HL-60/S4 treated with phorbol 12-myristate 13-acetate at 8.2 ng/mL for 4 days and 3 days (cell line): ENCODE results near the gene TYW1.
"Not testable (repeated sequence)": the region's sequence is repeated elsewhere in the genome, so short reads cannot be mapped to it uniquely, and the experiment has no call there.

Source experiments
- in situ Hi-C: fragments of 300-500 bp; cut with MboI; formaldehyde crosslinking; loops from 2 replicates; pipeline ENCODE4 v1.15.0; 2022; ENCODE audit warnings: low sequenced_read_pairs

The TYW1 gene

DNA sequence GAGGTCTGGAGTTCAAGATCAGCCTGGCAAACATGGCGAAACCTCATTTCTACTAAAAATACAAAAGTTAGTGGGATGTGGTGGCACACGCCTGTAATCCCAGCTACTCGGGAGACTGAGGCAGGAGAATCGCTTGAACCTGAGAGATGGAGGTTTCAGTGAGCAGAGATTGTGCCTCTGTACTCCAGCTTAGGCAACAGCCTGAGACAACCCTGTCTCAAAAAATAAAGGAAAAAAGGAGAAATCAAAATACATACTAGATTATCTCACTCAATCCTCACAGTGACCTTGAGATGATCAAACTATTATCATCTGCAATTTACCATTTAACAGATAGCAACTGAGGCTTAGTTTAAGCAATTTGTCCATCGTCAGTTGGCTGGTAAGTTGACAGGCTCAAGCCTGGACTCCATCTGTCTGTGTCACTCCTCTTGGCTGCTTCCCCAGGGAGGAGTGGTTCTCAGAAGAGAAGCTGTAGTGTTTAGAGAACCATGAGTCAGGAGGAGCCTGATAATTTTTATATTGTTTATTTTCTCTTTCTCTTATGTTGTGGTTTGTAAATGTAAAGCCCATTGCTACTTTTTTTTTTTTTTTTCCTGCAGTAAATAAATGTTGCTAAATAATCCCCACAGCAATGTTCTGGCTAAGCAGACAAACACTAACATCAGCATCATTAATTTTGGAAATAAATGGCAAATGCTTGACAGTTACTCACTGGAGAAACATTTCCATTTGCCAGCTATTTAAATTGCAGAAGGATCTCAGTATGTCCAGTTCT is 46.3 kb downstream of the TYW1 start:
- in situ Hi-C loops, result not testable (repeated sequence)

DNA sequence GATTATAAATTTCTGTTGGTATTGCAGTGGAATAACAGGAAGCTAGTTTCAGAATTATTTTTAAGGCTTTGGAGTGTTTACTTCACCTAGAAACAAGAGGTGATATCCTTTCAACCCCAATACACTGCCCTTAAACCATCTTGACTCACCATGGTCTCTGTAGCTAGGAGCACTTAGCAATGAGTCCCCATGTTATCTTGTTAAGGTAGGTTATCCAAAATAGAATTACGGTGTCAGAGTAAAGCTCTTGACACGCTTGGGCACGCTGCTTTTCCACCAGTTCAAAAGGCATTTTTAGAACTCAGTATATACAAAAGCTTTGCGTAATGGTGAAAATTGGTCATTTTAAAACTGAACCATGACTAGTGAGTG is 46.9 kb downstream of the TYW1 start:
- in situ Hi-C loops, result not testable (repeated sequence)

GRCh38 chr7:67045496-67045995 is 48.9 kb downstream of the TYW1 start:
- in situ Hi-C loops, result no loop called here

GRCh38 chr7:67046819-67047218 is 50.2 kb downstream of the TYW1 start:
- in situ Hi-C loops, result not testable (repeated sequence)

GRCh38 chr7:67049908-67050307 is 53.3 kb downstream of the TYW1 start:
- in situ Hi-C loops, result not testable (repeated sequence)

DNA sequence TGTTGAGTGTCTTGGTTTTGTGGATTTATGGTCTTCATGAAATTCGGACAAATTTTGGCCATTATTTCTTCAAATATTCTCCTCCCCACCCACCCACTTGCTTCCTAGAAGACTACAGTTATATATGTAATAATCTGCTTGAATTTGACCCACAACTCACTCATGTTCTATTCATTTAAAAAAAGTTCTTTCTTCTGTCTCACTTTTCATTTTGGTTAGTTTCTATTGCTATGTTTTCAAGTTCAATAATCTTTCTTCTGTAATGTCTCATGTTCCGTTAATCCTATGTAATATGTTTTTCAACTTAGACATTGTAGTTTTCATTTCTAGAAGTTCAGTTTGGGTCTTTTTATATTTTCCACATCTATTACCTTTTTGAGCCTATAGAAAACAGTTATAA is 55.5 kb downstream of the TYW1 start:
- in situ Hi-C loops, result not testable (repeated sequence)

DNA sequence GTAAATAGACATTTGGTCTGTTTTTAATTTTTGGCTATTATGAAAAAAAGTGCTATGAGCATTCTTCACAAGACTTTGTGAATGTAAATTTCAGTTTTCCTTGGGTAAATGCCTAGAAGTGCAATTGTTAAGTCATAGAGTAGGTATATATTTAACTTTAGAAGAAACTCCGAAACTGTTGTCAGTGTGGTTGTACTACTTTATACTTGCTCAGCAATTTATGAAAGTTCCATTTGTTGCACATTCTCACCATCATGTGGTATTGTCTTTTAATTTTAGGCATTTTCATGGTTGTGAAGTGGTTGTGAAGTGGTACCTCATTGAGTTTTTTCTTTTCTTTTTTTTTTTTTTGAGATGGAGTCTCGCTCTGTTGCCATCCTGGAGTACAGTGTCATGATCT is 60.0 kb downstream of the TYW1 start:
- in situ Hi-C loops, result no loop called here

DNA sequence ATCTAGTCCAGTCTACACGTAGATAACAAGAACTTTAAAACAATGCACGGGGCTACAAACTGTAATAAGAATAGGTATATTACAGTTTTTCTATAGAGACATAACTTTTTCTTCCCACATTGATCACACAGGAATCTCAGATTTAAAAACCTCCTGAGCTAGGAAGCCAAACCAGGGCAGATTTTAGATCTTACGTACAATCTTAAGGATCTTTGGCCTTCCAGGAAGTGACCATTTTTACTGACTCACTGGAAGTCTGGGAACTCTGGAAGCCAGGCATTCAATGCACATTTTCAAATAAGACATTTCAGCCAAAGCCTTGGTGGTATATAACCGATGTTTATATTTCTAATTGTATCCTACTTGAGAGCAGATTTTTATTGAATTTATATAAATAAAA is 64.7 kb downstream of the TYW1 start:
- in situ Hi-C loops, result not testable (repeated sequence)

DNA sequence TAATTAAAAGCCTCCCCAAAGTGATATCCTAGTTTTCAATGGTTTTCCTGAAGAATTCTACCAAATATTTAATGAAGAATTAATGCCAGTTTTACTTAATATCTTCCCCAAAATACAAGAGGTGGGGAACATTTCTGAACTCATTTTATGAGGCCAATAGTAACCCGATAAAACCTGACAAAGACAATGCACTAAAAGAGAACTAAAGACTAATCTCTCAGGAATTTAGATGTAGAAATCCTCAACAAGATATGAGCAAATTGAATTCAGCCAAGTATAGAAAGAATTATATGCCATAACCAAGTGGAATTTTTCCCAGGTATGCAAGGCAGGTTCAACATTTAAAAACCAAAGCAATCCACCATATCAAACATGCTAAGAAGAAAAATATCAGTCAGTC is 66.2 kb downstream of the TYW1 start:
- in situ Hi-C loops, result not testable (repeated sequence)

GRCh38 chr7:67066950-67067622 is 70.5 kb downstream of the TYW1 start:
- in situ Hi-C loops, result not testable (repeated sequence)

- in situ Hi-C loops, result not testable (repeated sequence)
These were observed 79.5 kb downstream of the TYW1 start for GRCh38 chr7:67076120-67076519.

- in situ Hi-C loops, result not testable (repeated sequence)
These were observed 86.2 kb downstream of the TYW1 start for GRCh38 chr7:67082880-67083279.

- in situ Hi-C loops, result not testable (repeated sequence)
These were observed 92.6 kb downstream of the TYW1 start for GRCh38 chr7:67089261-67089660.

GRCh38 chr7:67091053-67091452 is 94.4 kb downstream of the TYW1 start:
- in situ Hi-C loops, result not testable (repeated sequence)

DNA sequence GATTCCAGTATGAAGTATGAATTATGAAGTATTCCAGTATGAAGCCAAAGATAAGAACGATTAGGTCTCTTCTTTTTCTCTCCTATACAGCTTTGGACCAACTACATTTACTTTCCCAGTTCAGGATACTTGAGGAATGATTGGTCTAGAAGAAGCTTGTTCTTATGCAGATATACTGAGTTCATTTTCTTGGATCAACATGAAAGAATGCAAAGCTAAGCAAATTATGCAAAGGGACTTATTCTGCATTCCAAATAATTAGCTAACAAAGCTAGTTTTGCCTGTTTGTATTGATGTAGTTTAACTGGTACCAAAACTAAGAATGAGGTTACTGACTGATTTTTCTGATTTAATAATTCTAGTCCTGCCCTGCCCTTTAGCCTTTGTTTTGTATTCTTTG is 101.4 kb downstream of the TYW1 start:
- in situ Hi-C loops, result not testable (repeated sequence)

DNA sequence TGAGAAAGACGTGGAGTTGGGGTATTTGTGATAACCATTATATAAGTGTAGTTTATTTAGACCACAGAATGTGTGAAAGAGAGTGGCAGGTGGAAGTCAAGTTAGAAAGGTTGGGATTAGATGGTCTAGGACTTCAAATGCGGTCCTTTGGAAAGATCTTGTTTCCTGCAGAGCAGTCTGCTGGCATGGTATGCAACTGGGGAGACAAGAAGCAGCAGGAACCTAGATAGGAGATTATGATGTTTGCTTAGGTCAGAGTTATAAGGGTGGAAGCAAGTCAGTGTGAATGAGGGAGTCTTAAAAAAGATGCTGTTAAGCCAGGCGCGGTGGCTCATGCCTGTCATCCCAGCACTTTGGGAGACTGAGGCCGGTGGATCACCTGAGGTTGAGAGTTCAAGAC is 102.8 kb downstream of the TYW1 start:
- in situ Hi-C loops, result not testable (repeated sequence)

- in situ Hi-C loops, result not testable (repeated sequence)
These were observed 103.4 kb downstream of the TYW1 start for GRCh38 chr7:67100038-67100437.

GRCh38 chr7:67100956-67101361 is 104.3 kb downstream of the TYW1 start:
- in situ Hi-C loops, result no loop called here

DNA sequence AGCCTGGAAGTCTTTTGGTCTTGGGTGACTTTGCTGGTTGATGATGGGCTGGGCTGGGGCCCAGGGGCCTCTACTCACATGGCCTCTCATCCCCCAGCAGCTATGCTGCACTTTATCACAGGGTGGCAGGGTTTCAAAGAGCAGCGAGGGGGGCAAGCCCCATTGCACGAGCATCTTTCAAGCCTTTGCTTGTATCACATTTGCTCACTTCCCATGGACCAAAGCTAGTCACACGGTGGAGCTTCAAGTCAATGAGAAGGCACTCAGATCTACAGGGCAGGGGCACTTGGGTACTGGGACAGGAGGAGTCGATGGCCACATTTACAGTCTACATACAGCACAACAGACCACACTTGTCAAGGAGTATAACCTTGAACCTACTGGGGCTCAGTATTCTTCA is 108.3 kb downstream of the TYW1 start:
- in situ Hi-C loops, result not testable (repeated sequence)

DNA sequence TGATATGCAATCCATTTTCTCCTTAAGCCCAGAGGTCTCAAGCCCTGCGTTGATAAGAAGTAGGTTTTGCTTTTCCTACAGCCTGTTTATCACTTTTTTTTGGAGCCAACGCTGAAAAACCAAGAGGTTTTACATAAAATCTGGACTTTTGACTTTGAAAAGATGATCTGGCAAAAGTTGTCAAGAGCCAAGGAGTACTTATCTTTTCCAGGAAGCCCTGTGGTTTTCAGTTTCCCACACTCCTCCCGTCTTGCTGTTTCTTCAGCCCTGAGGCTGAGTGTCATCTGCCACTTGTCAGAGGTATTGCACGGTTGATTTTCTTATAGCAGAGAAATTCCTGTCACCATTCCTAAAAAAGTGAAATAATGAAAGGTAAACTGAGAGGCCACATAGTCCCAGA is 108.7 kb downstream of the TYW1 start:
- in situ Hi-C loops, result no loop called here

DNA sequence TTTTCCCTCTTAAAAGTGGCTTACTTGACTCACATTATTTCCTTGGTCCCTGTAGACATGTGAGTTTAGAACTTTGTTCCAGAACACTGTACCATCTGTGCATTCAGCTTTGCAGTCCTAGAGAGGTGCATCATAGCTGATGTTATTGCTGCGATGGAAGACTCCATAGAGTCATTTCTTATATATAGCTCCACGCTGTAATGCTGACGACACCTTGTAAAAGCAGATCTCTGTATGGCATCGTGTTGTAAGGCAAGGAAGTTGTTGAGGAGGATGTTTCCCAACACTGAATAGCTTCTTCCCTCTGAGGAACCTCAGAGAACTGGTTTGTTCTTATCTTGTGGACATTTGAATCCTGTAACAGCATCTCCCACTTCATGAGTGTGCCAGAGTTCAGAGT is 109.6 kb downstream of the TYW1 start:
- in situ Hi-C loops, result not testable (repeated sequence)

DNA sequence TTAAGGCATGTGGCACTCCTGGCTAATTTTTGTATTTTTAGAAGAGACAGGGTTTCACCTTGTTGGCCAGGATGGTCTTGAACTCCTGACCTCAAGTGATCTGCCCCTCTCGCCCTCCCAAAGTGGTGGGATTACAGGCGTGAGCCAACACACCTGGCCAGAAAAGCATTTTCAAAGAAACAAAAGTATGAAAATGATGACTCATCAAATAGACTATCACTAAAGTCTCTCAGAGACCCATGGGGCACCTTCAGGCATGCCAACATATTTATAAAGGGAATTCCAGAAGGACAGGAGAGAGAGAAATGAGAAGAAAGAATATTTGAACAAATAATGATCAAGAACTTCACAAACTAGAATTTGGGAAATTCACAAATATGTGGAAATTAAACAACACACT is 114.7 kb downstream of the TYW1 start:
- in situ Hi-C loops, result not testable (repeated sequence)
